GM10266 (cell line): ENCODE results near the gene SMC3.

Experiments
- DNase-seq: peaks from one replicate; pipeline ENCODE4 v3.0.0; 2012; ENCODE audit errors: extremely low spot score
- TF ChIP-seq, protein P1 (sequence below): IDR thresholded peaks from 2 replicates; pipeline ENCODE4 v1.5.1; 2012; ENCODE audit warnings: mild to moderate bottlenecking, low read depth; ENCODE audit not compliant: control insufficient read depth, insufficient read depth; ENCODE audit errors: missing control alignments

The SMC3 gene

DNA sequence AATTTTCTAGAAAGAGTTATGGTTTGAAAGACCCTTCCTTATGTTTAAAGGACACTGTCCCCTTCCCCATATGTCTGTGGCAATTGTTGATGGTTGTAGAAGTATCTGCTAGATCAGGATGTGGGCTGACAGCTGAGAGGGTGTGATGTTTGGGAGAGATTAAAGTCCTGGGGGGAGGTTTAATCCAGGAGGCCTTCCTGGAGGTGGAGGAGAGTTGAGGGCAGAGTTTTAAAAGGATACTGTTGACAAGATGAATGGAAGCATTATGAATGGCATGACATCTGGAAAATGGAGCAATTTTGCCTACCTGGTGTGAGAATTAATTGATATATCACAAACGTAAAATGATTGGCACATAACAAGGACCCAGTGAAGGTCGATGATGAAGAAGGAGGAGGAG lies 32.9 kb upstream of the SMC3 start:
- TF ChIP-seq, protein P1, sequence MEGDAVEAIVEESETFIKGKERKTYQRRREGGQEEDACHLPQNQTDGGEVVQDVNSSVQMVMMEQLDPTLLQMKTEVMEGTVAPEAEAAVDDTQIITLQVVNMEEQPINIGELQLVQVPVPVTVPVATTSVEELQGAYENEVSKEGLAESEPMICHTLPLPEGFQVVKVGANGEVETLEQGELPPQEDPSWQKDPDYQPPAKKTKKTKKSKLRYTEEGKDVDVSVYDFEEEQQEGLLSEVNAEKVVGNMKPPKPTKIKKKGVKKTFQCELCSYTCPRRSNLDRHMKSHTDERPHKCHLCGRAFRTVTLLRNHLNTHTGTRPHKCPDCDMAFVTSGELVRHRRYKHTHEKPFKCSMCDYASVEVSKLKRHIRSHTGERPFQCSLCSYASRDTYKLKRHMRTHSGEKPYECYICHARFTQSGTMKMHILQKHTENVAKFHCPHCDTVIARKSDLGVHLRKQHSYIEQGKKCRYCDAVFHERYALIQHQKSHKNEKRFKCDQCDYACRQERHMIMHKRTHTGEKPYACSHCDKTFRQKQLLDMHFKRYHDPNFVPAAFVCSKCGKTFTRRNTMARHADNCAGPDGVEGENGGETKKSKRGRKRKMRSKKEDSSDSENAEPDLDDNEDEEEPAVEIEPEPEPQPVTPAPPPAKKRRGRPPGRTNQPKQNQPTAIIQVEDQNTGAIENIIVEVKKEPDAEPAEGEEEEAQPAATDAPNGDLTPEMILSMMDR = no peak
- DNase-seq = no peak

GRCh38 chr10:110535958-110536891 lies 31.3 kb upstream of the SMC3 start:
- peak; percentile 68 for DNase-seq
- TF ChIP-seq, protein P1 = peak; percentile 33

GRCh38 chr10:110539091-110539490 lies 28.4 kb upstream of the SMC3 start:
- DNase-seq = no peak
- TF ChIP-seq, protein P1 = no peak

DNA sequence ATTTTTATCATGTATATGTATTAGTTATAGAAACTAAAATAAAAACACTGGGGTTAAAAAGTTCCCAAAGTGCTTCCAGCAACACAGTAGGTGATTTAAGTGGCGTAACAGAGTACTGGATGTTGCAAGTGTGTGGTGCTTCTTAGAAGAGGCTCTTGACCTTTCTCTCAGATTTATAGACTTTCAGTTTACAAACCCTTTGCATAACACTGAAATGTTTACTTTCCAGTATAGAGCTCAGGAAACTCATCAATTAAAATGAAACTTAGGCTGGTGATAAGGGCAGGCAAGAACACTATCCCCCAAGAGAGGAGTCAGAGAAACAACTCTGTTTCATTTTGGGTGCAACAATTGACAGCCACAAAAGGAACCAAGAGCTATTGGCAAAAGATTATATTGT lies 27.5 kb upstream of the SMC3 start:
- TF ChIP-seq, protein P1 = no peak
- DNase-seq = no peak

- no peak for DNase-seq
- TF ChIP-seq, protein P1 = no peak
These were observed 22.4 kb upstream of the SMC3 start for GRCh38 chr10:110544958-110545537.

DNA sequence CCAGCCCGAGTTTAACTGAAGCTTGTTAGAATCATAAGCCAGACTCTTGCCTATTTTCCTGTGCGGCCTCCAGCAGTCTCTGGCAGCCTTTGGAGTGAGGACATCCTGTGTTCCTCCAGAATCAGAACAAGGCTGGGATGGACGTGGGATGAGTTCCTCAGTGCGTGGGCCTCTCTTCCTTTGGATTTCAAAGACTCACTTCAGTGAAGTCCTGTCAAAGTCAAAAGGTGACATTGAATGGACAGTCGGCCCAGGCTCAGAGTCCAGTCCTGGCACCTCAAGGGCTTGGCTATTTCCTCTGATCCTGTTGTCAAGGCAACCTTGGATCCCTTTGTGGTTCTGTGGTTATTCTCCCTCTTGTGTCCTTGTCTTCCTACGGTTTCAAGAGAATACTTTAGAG lies 21.4 kb upstream of the SMC3 start:
- TF ChIP-seq, protein P1 = no peak

More for the DNA sequence above, 21.4 kb upstream of the SMC3 start:
- no peak for DNase-seq
